Mucosa of stomach (tissue), 1 donor: ENCODE data around the gene MITD1.
A peak's percentile ranks its signal among the peaks of the same experiment; 100 is the strongest.
"Not testable (repeated sequence)": the region's sequence is repeated elsewhere in the genome, so short reads cannot be mapped to it uniquely, and the experiment has no call there.

Source experiments
- H3K27me3 ChIP-seq: one replicate; pipeline ENCODE4 v1.7.0; 2013; ENCODE audit warnings: mild to moderate bottlenecking, low read length; ENCODE audit not compliant: control insufficient read depth, insufficient read depth
- H3K36me3 ChIP-seq: one replicate; pipeline ENCODE4 v1.7.0; 2013; ENCODE audit warnings: low read length; ENCODE audit not compliant: control insufficient read depth, insufficient read depth
- H3K4me1 ChIP-seq: one replicate; pipeline ENCODE4 v1.7.0; 2013; ENCODE audit warnings: mild to moderate bottlenecking, low read length; ENCODE audit not compliant: control insufficient read depth, insufficient read depth
- H3K4me3 ChIP-seq: one replicate; pipeline ENCODE4 v1.7.0; 2013; ENCODE audit warnings: low read length
- H3K9ac ChIP-seq: one replicate; pipeline ENCODE4 v1.7.0; 2013; ENCODE audit warnings: mild to moderate bottlenecking, low read length, moderate library complexity
- H3K9me3 ChIP-seq: one replicate; pipeline ENCODE4 v1.7.0; 2013; ENCODE audit warnings: mild to moderate bottlenecking, low read length, moderate library complexity; ENCODE audit not compliant: control insufficient read depth
- donor health status: Pancreatic carcinoma.

Gene MITD1

GRCh38 chr2:99152199-99152895 lies 28.5 kb downstream of the MITD1 start:
- Histone ChIP-seq H3K36me3 (no peaks in the 10 kb centered on the region), H3K4me1 (peaks cover 7% of the 10 kb centered on the region), H3K9ac (no peak overlapping the region), H3K4me3 (no peak overlapping the region), H3K27me3 (no peaks in the 10 kb centered on the region), H3K9me3 (no peaks in the 10 kb centered on the region)

- H3K4me3 ChIP-seq = no peak overlapping the region
- no peak overlapping the region for H3K9ac ChIP-seq
- H3K4me1 ChIP-seq = peaks cover 7% of the 10 kb centered on the region
- no peaks in the 10 kb centered on the region for H3K27me3 ChIP-seq
- H3K9me3 ChIP-seq = no peaks in the 10 kb centered on the region
- no peaks in the 10 kb centered on the region for H3K36me3 ChIP-seq
Observed at GRCh38 chr2:99150706-99151105, 30.2 kb downstream of the MITD1 start.

- H3K9ac ChIP-seq = peak within 1 kb of the TSS; percentile 78
- peak within 1 kb of the TSS; percentile 43 for H3K4me3 ChIP-seq
- H3K4me1 ChIP-seq = peaks cover 4% of the 10 kb centered on the region
- no peaks in the 10 kb centered on the region for H3K36me3 ChIP-seq
- no peaks in the 10 kb centered on the region for H3K9me3 ChIP-seq
- H3K27me3 ChIP-seq = no peaks in the 10 kb centered on the region
Observed at GRCh38 chr2:99141110-99142108, 39.4 kb downstream of the MITD1 start, which contains the start of gene C2orf15. C2orf15 (plus strand) TSS chr2:99141707; CDS start chr2:99150559, 8,852 bp downstream.

GRCh38 chr2:99140860-99141109 lies 40.1 kb downstream of the MITD1 start:
- Histone ChIP-seq H3K9ac (peak overlapping the region; percentile 78), H3K36me3 (no peaks in the 10 kb centered on the region), H3K27me3 (no peaks in the 10 kb centered on the region), H3K4me1 (peaks cover 4% of the 10 kb centered on the region), H3K4me3 (peak overlapping the region; percentile 43), H3K9me3 (no peaks in the 10 kb centered on the region)

GRCh38 chr2:99140056-99140859 lies 40.6 kb downstream of the MITD1 start:
- H3K27me3 ChIP-seq = no peaks in the 10 kb centered on the region
- H3K9ac ChIP-seq = peak overlapping the region; percentile 78
- H3K4me3 ChIP-seq = peak overlapping the region; percentile 43
- H3K4me1 ChIP-seq = peaks cover 4% of the 10 kb centered on the region
- H3K36me3 ChIP-seq = no peaks in the 10 kb centered on the region
- H3K9me3 ChIP-seq = no peaks in the 10 kb centered on the region

- H3K4me1 ChIP-seq = peaks cover 4% of the 10 kb centered on the region
- no peaks in the 10 kb centered on the region for H3K9me3 ChIP-seq
- no peaks in the 10 kb centered on the region for H3K27me3 ChIP-seq
- no peaks in the 10 kb centered on the region for H3K36me3 ChIP-seq
- H3K4me3 ChIP-seq = no peak overlapping the region
- no peak overlapping the region for H3K9ac ChIP-seq
Observed at GRCh38 chr2:99139003-99139402, 41.9 kb downstream of the MITD1 start.

- H3K4me1 ChIP-seq, H3K4me3 ChIP-seq, H3K36me3 ChIP-seq, H3K9me3 ChIP-seq, H3K27me3 ChIP-seq, H3K9ac ChIP-seq: not testable (repeated sequence)
Observed at GRCh38 chr2:99135044-99135556, 45.8 kb downstream of the MITD1 start.

- no peaks in the 10 kb centered on the region for H3K4me1 ChIP-seq
- no peaks in the 10 kb centered on the region for H3K9me3 ChIP-seq
- H3K9ac ChIP-seq = no peak overlapping the region
- H3K4me3 ChIP-seq = no peak overlapping the region
- no peaks in the 10 kb centered on the region for H3K27me3 ChIP-seq
- no peaks in the 10 kb centered on the region for H3K36me3 ChIP-seq
Observed at GRCh38 chr2:99127981-99128380, 52.9 kb downstream of the MITD1 start.
